GM18519 (cell line): ENCODE data around the gene PCDHGA11.
"Not testable (repeated sequence)": the region's sequence is repeated elsewhere in the genome, so short reads cannot be mapped to it uniquely, and the experiment has no call there.

Source experiments
- ATAC-seq: cut with Tn5 transposase; IDR thresholded peaks from one replicate; pipeline ENCODE4 v1.9.1; 2021; ENCODE audit warnings: mild to moderate bottlenecking, moderate library complexity; ENCODE audit not compliant: unreplicated experiment, low FRiP score

The PCDHGA11 gene

GRCh38 chr5:141427783-141428426, 7.1 kb downstream of the PCDHGA11 start:
- no peak for ATAC-seq

- no peak for ATAC-seq
These were observed 9.7 kb downstream of the PCDHGA11 start, which contains the start of gene PCDHGA12 for GRCh38 chr5:141430332-141431113. TSS of gene PCDHGA12 (plus strand) at chr5:141430507. CDS start at chr5:141430760, 253 bp downstream.

DNA sequence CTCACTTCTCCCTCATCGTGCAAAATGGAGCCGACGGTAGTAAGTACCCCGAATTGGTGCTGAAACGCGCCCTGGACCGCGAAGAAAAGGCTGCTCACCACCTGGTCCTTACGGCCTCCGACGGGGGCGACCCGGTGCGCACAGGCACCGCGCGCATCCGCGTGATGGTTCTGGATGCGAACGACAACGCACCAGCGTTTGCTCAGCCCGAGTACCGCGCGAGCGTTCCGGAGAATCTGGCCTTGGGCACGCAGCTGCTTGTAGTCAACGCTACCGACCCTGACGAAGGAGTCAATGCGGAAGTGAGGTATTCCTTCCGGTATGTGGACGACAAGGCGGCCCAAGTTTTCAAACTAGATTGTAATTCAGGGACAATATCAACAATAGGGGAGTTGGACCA, 10.4 kb downstream of the PCDHGA11 start:
- no peak for ATAC-seq

DNA sequence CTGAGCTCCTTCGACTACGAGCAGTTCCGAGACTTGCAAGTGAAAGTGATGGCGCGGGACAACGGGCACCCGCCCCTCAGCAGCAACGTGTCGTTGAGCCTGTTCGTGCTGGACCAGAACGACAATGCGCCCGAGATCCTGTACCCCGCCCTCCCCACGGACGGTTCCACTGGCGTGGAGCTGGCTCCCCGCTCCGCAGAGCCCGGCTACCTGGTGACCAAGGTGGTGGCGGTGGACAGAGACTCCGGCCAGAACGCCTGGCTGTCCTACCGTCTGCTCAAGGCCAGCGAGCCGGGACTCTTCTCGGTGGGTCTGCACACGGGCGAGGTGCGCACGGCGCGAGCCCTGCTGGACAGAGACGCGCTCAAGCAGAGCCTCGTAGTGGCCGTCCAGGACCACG, 11.5 kb downstream of the PCDHGA11 start:
- ATAC-seq: not testable (repeated sequence)

GRCh38 chr5:141432726-141433125, 11.9 kb downstream of the PCDHGA11 start:
- not testable (repeated sequence) for ATAC-seq

DNA sequence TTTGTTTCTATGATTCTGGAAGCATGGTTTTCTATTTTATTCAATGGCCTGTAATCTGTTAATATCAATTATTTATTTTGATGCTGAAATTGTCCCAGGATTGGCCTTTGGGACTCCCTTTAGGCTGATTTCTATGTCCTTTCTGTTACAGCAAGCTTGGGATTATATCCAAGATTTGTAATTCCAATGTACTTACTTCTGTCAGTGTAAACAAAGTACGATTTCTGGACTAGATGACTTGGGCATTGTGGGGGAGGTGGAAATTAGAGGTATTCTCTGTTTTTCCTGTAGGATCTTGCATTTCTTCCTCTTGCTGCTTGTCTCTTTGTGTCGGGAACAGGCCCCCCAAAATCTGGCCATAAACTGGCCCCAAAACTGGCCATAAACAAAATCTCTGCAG, 13.2 kb downstream of the PCDHGA11 start:
- no peak for ATAC-seq

DNA sequence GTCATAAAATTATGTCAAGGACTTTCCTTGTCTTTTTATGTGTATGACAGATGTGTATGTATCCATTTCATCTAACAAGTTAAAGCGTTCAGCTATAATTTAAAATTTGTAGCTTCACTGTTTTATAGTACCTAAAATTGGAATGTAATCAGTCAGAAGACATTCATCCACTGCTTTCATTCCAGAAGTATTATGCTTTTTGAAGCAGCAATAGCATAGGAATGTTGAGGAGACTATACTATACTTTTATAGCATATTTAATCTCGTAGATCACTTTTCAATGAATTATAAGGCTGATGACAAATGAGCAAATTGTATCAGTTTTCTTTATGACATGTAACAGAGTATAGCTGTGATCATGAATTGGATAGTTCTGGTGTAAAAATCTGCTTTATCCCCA, 16.4 kb downstream of the PCDHGA11 start:
- no peak for ATAC-seq

DNA sequence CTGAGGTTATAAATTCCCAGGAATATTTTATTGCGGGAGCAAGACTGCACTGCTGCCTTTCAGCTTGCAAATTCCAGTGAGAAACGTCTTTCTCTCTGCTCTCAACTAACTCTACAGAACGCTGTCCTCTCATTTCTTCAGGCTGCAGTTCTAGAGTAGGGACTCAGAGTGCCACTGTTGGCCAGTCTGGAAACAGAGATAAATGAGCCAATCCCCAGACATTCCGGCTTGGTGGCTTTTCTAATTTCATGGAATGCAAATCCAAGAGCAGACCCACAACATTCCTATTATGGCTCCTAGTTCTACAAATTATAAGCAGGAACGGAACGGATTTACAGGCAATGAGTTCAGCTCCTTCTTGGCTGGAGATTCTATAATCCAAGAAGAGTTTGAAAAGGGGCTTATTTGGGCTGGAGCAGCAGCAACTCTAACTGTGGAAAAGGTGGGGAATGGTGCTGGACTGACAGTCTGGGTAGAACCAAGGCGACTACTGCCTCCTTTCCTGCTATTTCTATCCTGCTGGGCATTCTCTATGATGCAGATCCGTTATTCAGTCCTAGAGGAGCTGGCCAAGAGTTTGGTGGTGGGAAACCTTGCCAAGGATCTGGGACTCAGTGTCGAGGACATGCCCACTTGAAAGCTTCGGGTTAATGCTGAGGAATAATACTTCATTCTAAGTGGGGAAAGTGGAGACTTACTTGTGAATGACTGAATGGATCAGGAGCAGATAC, 18.7 kb downstream of the PCDHGA11 start:
- ATAC-seq: no peak

GRCh38 chr5:141440341-141440740, 19.5 kb downstream of the PCDHGA11 start:
- ATAC-seq: no peak

- ATAC-seq: no peak
These were observed 20.8 kb downstream of the PCDHGA11 start for GRCh38 chr5:141441571-141442170.

GRCh38 chr5:141465351-141465750, 44.5 kb downstream of the PCDHGA11 start:
- no peak for ATAC-seq
